Subcutaneous preadipocyte (primary cell): ENCODE results near the gene TSR3. TPM values are rescaled to one million over a fixed set of nuclear protein-coding genes. Genes with fewer than 3 reads are reported as not detected.

Source experiments
- total RNA-seq: library from RNA; depleted of rRNA; stranded (reverse); fragments of >200 nt; gene quantifications from 2 replicates; pipeline ENCODE4 v1.2.3, GENCODE V29; 2012

TSR3 gene
- total RNA-seq, result 48.9 and 52.9 TPM in 2 replicates

GRCh38 chr16:1351582-1352362 is at the start of gene TSR3, which contains the start of gene GNPTG:
TSS of gene TSR3 (minus strand) at chr16:1351878. CDS start at chr16:1351804, 74 bp downstream.
TSS of gene GNPTG (plus strand) at chr16:1351931. CDS start at chr16:1351966, 35 bp downstream.

GRCh38 chr16:1333149-1333812 is 18.4 kb downstream of the TSR3 start, which contains the start of gene BAIAP3:
TSS of gene BAIAP3 (plus strand) at chr16:1333645. CDS start at chr16:1338550, 4,905 bp downstream.

DNA sequence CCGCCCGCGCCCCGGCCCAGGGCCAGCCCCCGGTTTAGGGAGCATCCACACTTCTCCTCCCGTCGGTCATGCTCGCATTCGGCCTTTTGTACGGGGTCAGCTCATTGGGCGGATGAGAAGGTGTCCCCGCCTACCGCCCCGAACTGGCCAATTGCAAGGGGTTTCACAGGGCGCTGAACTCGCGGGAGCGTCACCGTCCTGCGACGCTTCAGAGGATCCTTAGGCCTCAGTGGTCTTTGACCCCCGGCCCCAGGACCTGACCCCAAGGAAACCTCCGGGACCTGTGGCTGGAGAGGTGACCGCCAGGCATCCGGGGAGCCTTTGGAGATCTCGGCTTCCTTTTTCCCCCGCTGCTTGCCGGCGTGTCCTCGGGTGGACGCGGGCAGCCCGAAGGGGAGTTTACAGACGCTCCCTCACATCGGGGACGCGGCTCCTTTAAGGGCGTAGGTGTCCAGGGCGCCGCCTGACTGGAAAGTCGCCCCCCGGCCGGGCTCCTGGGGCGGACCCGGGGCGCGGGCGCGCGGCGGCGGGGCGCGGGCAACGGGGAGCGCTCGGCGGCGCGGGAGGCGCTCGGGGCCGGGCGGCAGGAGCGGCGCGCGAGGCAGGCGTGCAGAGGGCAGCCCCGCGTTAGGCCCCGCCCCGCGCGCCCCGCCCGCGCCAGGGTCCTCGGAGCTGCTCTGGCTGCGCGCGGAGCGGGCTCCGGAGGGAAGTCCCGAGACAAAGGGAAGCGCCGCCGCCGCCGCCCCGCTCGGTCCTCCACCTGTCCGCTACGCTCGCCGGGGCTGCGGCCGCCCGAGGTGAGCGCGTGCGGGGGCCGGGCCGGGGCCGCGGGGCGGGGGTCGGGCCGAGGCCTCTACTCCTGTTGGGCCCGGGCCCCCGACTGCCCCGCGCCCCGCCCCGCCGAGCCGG is 42.4 kb downstream of the TSR3 start, which contains the start of gene UBE2I:
UBE2I (plus strand) TSS at position 660 of the 909 bp plus-strand sequence. CDS start 4,395 bp downstream, outside the sequence.

Other genes with a start within 250 kb of the TSR3 start
- gene CACNA1H, start 198.8 kb downstream of the TSR3 start, total RNA-seq, result under 0.01 and 0.20 TPM in 2 replicates
- not detected in 2 replicates for gene TPSG1, start 126.6 kb downstream of the TSR3 start, total RNA-seq
- not detected in 2 replicates for gene TPSB2, start 121.7 kb downstream of the TSR3 start, total RNA-seq
- gene TPSAB1, start 111.2 kb downstream of the TSR3 start, total RNA-seq, result not detected in 2 replicates
- not detected in 2 replicates for gene TPSD1, start 95.8 kb downstream of the TSR3 start, total RNA-seq
- gene UBE2I, start 42.2 kb downstream of the TSR3 start, total RNA-seq, result 46.7 and 58.3 TPM in 2 replicates
- gene BAIAP3, start 18.2 kb downstream of the TSR3 start, total RNA-seq, result under 0.01 TPM in 2 replicates
- gene GNPTG, start 53 bp upstream of the TSR3 start, total RNA-seq, result 27.0 and 35.6 TPM in 2 replicates
- gene UNKL, start 62.8 kb upstream of the TSR3 start, total RNA-seq, result 5.5 and 8.4 TPM in 2 replicates
- 14.1 and 15.1 TPM in 2 replicates for gene UQCC4, start 68.9 kb upstream of the TSR3 start, total RNA-seq
- gene PERCC1, start 79.2 kb upstream of the TSR3 start, total RNA-seq, result not detected in 2 replicates
- under 0.01 and 0.20 TPM in 2 replicates for gene CCDC154, start 92.7 kb upstream of the TSR3 start, total RNA-seq
- gene CLCN7, start 123.2 kb upstream of the TSR3 start, total RNA-seq, result 80.0 and 107 TPM in 2 replicates
- gene PTX4, start 137.1 kb upstream of the TSR3 start, total RNA-seq, result under 0.01 and 0.39 TPM in 2 replicates
- gene TELO2, start 141.5 kb upstream of the TSR3 start, total RNA-seq, result 23.1 and 31.9 TPM in 2 replicates
- gene TMEM204, start 181.8 kb upstream of the TSR3 start, total RNA-seq, result 14.9 and 15.8 TPM in 2 replicates